Measurements from ENCODE around the gene KIAA0513.
"Not testable (repeated sequence)": the region's sequence is repeated elsewhere in the genome, so short reads cannot be mapped to it uniquely, and the experiment has no call there.

Gene KIAA0513

GRCh38 chr16:85029981-85030401 lies 2.4 kb downstream of the KIAA0513 start:
- no peak for TF ChIP-seq CTCF (IDR thresholded peaks at IDR 0.05; ENCODE audit: low read depth, low read length)
- no peaks in the 10 kb centered on the region for H3K9me3 ChIP-seq
- DNase-seq, result no peak

GRCh38 chr16:85031451-85031850 lies 3.9 kb downstream of the KIAA0513 start:
- H3K36me3 ChIP-seq, result no peaks in the 10 kb centered on the region
- no peak overlapping the region for H3K4me3 ChIP-seq (ENCODE audit: low read depth, low read length)
- no peaks in the 10 kb centered on the region for H3K9me3 ChIP-seq
- H3K27me3 ChIP-seq, result no peaks in the 10 kb centered on the region
- DNase-seq, result no peak
- peaks cover 12% of the 10 kb centered on the region for H3K4me1 ChIP-seq
- TF ChIP-seq CTCF (IDR thresholded peaks at IDR 0.05; ENCODE audit: low read depth, low read length), result no peak

More at GRCh38 chr16:85029981-85030401, 2.4 kb downstream of the KIAA0513 start:
- Histone ChIP-seq H3K4me1 (peaks cover 7% of the 10 kb centered on the region), H3K4me3 (ENCODE audit: low read depth, low read length) (peak overlapping the region; percentile 54), H3K27me3 (no peaks in the 10 kb centered on the region), H3K36me3 (no peaks in the 10 kb centered on the region)

- H3K27me3 ChIP-seq; DNase-seq; H3K4me3 ChIP-seq (ENCODE audit: low read depth, low read length); H3K9me3 ChIP-seq; H3K36me3 ChIP-seq: not testable (repeated sequence)
- H3K4me1 ChIP-seq, result peaks cover 16% of the 10 kb centered on the region
These were observed 4.6 kb downstream of the KIAA0513 start for GRCh38 chr16:85032187-85032586.

- Histone ChIP-seq H3K4me1 (peaks cover 18% of the 10 kb centered on the region), H3K4me3 (ENCODE audit: low read depth, low read length) (no peak overlapping the region), H3K27me3 (no peaks in the 10 kb centered on the region), H3K9me3 (no peaks in the 10 kb centered on the region), H3K36me3 (no peaks in the 10 kb centered on the region)
- DNase-seq, result no peak
- no peak for TF ChIP-seq CTCF (IDR thresholded peaks at IDR 0.05; ENCODE audit: low read depth, low read length)
These were observed 5.6 kb downstream of the KIAA0513 start for GRCh38 chr16:85033171-85033570.

GRCh38 chr16:85034591-85035433 lies 7.2 kb downstream of the KIAA0513 start:
- no peak for TF ChIP-seq CTCF (IDR thresholded peaks at IDR 0.05; ENCODE audit: low read depth, low read length)
- H3K4me3 ChIP-seq (ENCODE audit: low read depth, low read length), result no peak overlapping the region
- peaks cover 15% of the 10 kb centered on the region for H3K4me1 ChIP-seq
- no peaks in the 10 kb centered on the region for H3K27me3 ChIP-seq
- no peaks in the 10 kb centered on the region for H3K36me3 ChIP-seq
- no peak for DNase-seq
- H3K9me3 ChIP-seq, result no peaks in the 10 kb centered on the region

GRCh38 chr16:85036236-85037049 lies 8.8 kb downstream of the KIAA0513 start:
- no peak for DNase-seq
- H3K4me3 ChIP-seq (ENCODE audit: low read depth, low read length), result no peak overlapping the region
- H3K27me3 ChIP-seq, result no peaks in the 10 kb centered on the region
- no peaks in the 10 kb centered on the region for H3K36me3 ChIP-seq
- H3K4me1 ChIP-seq, result peaks cover 20% of the 10 kb centered on the region
- no peak for TF ChIP-seq CTCF (IDR thresholded peaks at IDR 0.05; ENCODE audit: low read depth, low read length)
- no peaks in the 10 kb centered on the region for H3K9me3 ChIP-seq
